Activated T-cell treated with anti-CD3 and anti-CD28 coated beads, Interleukin-2, amount 50 U/mL, for 1 hour (primary cell): ENCODE data around the gene POLG2.
"Not testable (repeated sequence)": the region's sequence is repeated elsewhere in the genome, so short reads cannot be mapped to it uniquely, and the experiment has no call there.

ENCODE experiments used
- DNase-seq: peaks from one replicate; pipeline ENCODE4 v3.0.0-alpha.2; 2020

POLG2 gene

DNA sequence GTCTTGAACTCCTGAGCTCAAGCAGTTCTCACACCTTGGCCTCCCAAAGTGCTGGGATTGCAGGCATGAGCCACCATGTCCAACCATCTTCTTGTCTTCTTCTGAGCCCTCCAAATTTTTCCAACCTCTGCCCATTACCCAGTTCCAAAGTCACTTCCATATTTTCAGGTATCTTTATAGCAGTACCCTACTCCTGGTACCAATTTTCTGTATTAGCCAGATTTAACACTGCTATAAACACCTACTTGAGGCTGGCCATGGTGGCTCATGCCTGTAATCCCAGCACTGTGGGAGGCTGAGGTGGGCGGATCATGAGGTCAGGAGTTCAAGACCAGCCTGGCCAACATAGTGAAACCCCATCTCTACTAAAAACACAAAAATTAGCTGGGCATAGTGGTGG is 57.3 kb downstream of the POLG2 start:
- not testable (repeated sequence) for DNase-seq

DNA sequence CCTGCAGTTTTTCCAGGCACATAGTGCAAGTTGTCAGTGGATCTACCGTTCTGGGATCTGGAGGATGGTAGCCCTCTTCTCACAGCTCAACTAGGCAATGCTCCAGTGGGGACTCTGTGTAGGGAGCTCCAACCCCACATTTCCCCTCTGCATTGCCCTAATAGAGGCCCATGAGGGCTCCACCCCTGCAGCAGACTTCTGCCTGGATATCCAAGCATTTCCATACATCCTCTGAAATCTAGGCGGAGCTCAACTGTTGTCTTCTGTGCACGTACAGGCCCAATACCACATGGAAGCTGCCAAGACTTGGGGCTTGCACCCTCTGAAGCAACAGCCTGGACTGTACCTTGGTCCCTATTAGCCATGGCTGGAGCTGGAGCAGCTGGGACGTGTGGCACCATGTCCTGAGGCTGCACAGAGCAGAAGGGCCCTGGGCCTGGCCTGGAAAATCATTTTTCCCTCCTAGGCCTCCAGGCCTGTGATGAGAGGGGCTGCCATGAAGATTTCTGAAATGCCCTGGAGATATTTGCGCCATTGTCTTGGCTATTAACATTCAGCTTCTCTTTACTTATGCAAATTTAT is 58.8 kb downstream of the POLG2 start:
- DNase-seq = no peak

DNA sequence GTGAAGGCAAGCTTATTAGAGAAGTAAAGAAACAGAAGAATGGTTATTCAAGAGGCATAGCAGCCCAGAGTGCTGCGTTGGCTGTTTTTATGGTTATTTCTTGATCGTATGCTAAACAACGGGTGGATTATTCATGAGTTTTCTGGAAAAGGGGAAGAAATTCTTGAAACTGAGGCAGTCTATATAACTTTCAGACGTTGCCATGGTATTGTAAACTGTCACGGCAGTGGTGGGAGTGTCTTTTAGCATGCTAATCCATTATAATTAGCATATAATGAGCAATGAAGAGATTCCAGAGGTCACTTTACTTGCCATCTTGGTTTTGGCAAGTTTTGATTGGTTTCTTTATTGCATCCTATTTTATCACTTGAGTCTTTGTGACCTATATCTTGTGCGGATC is 65.3 kb downstream of the POLG2 start:
- DNase-seq = no peak

DNA sequence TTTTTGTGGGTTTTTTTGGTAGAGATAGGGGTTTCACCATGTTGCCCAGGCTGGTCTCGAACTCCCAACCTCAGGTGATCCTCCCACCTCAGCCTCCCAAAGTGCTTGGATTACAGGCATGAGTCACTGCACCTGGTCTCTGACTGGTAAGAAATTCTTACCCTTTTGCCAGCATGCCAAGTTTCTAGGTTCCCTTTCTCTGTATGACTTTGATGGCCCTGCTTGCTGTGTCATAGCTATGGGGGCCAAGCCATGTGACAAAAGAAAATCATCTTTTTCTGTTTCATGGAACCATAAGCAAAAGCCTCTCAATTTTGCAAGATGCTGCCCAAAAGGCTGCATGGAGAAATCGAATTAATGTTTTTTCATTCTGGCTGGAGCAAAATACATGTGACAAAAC is 66.8 kb downstream of the POLG2 start:
- not testable (repeated sequence) for DNase-seq

DNA sequence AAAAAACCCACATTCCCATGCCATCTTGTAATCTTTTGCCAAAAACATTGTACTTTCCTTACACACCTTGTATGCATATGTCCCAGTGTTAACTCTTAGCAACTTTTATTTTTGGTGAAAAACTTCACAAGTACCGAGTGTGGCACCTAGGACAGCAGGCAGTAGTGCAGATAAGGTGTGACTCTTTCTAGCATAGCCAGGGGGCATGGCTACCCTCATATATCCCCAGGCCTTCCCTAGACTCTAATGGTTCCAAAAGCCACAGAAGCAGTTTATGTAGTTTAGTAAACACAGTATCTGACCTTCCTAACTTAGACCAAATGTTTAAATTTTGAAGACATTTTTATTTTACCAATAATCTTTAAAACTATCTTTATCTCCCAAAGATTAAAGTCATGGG is 68.4 kb downstream of the POLG2 start:
- no peak for DNase-seq
